ENCODE results near the gene CLEC11A.

The CLEC11A gene

DNA sequence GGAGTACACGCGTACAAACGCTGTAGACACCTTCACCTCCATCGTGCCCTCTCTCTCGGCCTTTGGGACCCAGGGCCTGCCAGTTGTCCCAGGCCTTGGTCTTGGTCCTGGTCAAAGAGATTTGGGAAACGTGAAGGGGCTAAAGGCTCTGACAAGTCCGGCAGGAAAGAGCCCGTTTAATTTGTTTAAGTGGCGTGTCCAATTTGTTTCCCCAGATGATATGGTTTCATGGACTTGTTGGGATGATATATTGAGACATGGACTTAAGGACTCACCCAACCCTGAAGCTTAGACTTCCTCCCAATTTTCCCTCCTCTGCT lies 2.7 kb downstream of the CLEC11A start:
- DNase-seq (ENCODE audit: low read depth, low spot score) = no peak
- TF ChIP-seq, protein P1, sequence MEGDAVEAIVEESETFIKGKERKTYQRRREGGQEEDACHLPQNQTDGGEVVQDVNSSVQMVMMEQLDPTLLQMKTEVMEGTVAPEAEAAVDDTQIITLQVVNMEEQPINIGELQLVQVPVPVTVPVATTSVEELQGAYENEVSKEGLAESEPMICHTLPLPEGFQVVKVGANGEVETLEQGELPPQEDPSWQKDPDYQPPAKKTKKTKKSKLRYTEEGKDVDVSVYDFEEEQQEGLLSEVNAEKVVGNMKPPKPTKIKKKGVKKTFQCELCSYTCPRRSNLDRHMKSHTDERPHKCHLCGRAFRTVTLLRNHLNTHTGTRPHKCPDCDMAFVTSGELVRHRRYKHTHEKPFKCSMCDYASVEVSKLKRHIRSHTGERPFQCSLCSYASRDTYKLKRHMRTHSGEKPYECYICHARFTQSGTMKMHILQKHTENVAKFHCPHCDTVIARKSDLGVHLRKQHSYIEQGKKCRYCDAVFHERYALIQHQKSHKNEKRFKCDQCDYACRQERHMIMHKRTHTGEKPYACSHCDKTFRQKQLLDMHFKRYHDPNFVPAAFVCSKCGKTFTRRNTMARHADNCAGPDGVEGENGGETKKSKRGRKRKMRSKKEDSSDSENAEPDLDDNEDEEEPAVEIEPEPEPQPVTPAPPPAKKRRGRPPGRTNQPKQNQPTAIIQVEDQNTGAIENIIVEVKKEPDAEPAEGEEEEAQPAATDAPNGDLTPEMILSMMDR (IDR thresholded peaks at IDR 0.05; ENCODE audit: low read depth, low read length) = no peak
- no peak overlapping the region for H3K4me3 ChIP-seq (ENCODE audit: low read depth, low read length)
- in situ Hi-C loops (cut with HindIII; ENCODE audit: low sequenced_read_pairs) = no loop called here

DNA sequence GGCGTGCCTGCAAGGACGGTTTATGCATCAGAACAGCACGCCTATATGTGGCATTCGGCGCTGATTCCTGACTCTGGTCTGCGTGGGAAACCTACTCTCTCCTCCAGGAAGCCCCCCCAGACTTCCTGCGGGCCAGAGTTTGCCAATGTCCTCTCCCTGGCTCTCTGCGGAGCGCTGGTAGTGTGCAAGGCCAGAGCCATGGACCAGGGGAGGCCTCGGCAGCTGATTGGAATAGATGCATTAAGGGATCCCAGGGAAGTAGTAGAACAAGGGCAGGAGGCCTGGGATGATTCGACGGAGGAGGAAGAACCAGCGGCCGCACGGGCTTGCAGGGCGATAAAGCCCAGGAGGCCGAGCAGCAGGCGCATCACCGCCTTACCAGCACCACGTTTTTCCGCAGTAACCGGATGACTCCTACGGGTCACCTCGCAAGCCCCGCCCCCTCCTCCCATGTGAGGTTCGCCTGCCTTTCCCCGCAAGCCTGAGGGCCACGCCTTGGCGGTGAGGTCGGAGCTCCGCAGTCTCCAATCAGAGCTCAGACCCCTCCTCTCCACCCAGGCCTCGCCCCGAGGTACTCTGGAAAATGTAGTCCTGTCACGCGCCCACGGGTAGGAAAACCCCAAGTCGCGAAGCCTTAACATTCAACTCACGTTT lies 5.0 kb downstream of the CLEC11A start:
- H3K4me3 ChIP-seq (ENCODE audit: low read depth, low read length) = no peak overlapping the region
- in situ Hi-C loops (cut with HindIII; ENCODE audit: low sequenced_read_pairs) = no loop called here
- TF ChIP-seq, protein P1 (IDR thresholded peaks at IDR 0.05; ENCODE audit: low read depth, low read length) = no peak
- peak; percentile 47 for DNase-seq (ENCODE audit: low read depth, low spot score)

DNA sequence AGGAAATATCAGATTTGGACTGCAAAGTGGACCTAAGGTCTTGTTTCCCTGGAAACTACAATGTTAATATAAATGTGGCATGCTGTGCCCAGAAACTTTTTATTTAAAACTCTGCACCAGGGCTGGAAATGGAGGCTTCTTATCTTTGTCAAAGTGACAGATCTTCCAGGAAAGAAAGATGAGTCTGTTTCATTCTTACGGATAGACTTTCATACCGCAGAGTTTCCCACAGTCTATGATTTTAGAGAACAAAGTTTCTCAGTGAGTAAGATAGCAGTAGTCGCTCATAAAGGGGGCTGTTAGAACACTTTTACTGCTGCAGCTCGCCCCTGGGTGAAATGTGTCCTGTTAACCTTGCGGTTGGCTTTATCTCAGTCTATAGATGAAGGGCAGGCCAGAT lies 6.7 kb downstream of the CLEC11A start:
- in situ Hi-C loops (cut with HindIII; ENCODE audit: low sequenced_read_pairs) = no loop called here
- DNase-seq (ENCODE audit: low read depth, low spot score) = no peak
- TF ChIP-seq, protein P1 (IDR thresholded peaks at IDR 0.05; ENCODE audit: low read depth, low read length) = no peak
- H3K4me3 ChIP-seq (ENCODE audit: low read depth, low read length) = no peak overlapping the region

DNA sequence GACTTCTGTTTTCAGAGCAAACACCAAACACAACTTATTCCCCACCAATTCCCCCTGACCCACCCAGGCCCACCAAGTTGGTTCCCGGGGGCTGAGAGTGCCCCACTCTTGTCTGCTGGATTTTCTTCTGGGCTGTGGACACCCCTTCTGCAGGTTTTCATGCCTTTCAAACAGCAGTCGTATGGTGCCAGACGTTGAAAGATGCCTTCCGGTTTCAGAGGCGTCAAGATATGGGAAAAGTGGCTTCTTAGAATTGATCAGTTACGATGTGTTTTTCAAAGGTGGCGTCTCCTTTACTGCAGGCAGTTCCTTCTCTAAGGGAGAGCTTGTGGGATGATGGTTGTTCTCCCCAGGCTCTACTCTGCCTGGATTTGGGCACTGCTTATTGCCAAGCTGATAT lies 12.7 kb downstream of the CLEC11A start:
- TF ChIP-seq, protein P1 (IDR thresholded peaks at IDR 0.05; ENCODE audit: low read depth, low read length) = no peak
- DNase-seq (ENCODE audit: low read depth, low spot score) = no peak
- in situ Hi-C loops (cut with HindIII; ENCODE audit: low sequenced_read_pairs) = no loop called here

DNA sequence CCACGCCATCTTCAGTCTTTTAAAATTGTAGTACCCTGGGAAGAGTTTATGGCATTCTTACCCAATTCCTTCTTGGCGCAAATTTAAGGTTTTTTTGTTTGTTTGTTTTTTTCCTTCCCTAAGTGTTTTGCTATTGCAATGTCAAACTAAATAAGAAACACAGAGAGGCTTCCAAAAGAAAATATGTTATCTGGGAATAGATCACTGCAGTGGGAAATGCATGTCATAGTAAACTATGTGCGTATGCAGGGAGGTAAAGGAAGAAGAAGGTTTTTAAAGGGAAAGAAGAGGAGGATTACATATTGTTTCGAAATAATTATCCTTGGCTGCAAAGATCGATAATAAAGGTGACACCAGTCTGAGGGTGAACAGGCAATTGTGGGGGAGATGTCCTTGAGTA lies 13.2 kb downstream of the CLEC11A start:
- no peak for DNase-seq (ENCODE audit: low read depth, low spot score)
- H3K4me3 ChIP-seq (ENCODE audit: low read depth, low read length) = no peak overlapping the region
- TF ChIP-seq, protein P1 (IDR thresholded peaks at IDR 0.05; ENCODE audit: low read depth, low read length) = no peak
- in situ Hi-C loops (cut with HindIII; ENCODE audit: low sequenced_read_pairs) = no loop called here

More for the DNA sequence above, 12.7 kb downstream of the CLEC11A start:
- no peak overlapping the region for H3K4me3 ChIP-seq (ENCODE audit: low read depth, low read length)

DNA sequence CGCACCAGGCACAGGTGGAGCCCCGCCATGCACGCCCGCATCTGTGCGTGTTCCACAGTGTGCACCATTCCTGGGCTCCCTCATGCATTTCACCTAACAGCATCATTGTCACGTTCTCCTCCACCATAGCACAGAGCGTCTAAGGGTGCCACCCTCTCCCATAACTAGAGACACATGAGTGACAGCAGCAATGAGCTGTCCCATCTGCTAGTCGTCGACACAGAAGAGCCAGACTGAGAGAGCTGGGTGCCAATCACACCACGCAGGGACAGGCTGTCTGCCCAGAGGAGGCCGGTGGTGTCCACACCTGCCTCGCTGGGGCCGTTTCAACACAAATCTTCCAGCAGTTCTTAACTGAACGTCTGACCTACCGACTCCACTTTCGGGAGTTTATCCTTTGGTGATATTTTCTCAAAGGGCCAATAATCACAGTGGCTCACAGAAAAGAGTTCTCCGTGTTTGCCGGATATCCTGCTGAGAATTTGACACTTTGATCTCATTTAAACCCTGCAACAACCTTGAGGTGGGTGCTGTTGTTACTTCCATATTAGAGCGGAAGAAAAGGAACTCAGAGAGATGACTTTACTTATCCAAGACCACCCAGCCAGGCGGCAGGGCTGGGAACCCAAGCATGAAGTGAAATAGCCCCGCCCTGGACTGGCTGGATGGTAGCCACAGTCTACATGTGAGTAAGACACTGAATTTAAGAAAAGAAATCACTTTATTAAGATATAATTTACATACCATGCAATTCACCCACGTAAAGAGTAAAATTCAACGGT lies 16.2 kb downstream of the CLEC11A start:
- in situ Hi-C loops (cut with HindIII; ENCODE audit: low sequenced_read_pairs) = no loop called here
- no peak overlapping the region for H3K4me3 ChIP-seq (ENCODE audit: low read depth, low read length)
- TF ChIP-seq, protein P1 (IDR thresholded peaks at IDR 0.05; ENCODE audit: low read depth, low read length) = no peak
- DNase-seq (ENCODE audit: low read depth, low spot score) = no peak
